Astrocyte of the hippocampus (primary cell): ENCODE data around the gene HOXA11.

Experiments used
- DNase-seq: peaks from one replicate; pipeline ENCODE4 v3.0.0; 2011; ENCODE audit warnings: low read depth, low spot score

HOXA11 gene

DNA sequence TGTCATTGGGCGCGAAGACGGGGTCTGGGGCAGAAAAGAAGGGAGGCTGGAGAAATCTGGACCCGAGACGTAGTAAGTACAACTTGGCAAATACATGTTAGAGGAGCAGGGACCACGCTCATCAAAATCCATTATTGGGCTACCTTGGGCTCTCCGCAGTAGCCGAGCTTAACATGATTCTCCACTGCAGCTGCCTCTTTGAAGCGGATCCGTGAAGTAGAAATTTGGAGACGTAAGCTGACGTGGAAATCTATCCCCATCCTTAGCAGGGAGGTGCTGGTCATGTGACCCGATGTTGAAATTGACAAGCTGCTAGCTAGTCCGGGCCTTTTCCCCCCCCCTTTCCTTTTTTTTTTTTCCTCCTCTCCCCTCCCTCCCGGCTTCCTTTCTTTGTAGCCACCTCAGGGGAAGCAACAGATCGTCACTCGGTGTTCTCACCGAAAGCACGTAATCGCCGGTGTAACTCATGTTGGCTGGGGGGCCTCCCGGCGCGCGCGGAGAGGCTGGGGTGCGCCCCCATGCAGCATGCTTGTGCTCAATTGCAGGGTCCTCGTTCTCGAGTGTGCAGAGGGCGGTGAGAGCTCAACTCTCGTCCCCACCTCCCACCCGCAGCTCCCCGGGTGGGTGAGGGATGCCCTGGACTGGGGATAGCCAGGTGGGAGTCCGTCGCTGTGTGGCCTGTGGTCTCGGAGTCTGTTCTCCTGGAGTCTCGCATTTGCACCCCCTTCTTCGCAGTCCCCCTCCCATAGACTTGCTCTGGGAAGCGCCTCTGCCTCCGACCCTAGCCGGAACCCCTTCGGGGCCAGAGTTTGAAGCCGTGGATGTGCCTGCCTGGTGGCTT lies at the start of gene HOXA11:
HOXA11 (minus strand) TSS at position 220 of the 841 bp plus-strand sequence; CDS start at position 132, 88 bp downstream.
- no peak for DNase-seq

DNA sequence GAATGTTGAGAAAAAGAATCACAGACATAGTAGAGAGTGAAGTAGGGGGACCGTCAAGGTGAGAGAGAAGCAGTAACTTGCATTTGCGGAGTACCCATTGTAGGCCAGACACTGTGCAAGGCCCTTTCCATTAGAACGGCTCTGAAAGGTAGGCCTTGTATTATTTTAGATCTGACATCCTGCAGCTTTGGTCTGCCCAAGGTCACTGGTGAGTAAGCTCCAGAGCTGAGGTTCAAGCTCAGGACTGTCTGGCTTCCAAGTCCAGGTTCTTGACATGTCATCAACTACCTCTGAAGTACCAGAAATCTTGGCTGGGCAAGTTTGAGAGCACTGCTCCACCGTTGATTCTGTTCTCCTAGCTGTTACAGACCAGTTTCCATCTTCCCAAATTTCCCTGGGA lies 44.4 kb upstream of the HOXA11 start:
- no peak for DNase-seq

DNA sequence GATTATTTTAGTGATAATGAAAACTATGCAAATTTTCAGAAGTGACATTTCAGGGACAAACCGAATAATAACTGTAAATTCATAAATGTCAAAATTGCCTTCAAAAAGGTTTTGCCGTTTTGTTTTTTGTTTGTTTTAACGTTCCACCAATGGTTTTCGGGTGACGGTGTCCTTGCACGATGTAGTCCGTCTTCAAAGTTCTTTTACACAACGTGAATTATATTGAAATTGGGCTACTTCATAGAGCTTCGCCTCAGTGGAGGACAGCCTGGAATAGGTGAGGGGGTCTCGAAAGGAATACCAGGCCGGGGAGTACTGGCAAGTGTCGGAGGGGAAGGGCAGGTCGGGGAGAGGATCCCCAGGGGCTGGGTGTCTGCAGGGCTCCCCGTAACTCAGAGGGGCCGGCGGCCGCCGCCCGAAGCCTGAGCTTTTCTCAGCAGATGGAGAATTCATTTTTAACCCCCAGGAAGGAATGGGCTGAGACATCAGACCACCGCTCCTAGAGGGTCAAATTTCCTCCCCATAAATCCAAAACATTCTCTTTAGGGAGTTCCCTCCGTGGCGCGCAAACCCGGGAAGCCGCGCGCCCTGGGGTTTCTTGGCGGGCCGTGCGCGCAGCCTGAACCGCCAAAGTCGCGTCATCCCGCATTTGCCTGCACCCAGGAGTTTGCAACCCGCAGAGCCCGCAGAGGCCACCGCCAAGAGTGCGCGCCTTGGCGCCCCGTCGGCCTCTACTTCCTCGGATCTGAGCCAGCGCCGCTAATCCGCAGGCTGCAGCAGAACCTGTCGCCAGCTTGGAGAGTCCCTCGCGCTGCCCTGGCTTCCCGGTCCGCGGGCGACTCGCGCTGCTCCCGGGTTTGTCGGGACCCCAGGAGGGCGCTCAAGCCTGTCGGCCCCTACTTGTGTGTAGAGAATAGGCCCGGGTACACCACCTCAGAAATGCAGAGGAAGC lies 40.2 kb upstream of the HOXA11 start:
- no peak for DNase-seq

DNA sequence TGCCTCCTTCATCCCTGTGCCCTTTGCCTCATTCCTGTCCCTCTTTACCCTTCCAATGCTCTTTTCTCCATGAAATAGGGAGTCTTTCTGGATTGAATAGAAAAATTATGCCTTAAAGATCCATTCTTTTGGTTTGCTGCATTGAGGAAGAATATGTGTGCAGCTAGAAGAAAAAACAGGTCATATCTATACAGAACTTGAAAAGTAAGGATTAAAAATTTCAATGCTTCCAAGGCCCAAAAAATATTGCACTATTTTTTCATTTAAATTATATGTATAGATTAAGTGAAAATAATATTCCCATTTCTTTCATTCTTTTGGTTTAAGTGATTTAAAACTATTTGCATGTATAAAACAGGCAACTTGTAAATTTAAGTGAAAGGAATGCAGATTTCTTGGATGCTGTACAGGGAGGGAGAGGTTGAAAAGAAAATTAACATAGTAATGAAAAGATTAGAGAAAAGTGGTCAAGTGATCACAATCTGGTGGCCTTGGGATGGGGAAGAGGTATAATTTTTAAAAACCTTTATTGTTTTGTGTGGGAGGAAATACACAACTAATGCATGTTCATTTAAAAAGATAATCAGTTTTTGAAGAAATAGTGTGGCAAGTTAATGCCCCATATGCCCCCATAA lies 39.0 kb upstream of the HOXA11 start:
- DNase-seq: no peak

DNA sequence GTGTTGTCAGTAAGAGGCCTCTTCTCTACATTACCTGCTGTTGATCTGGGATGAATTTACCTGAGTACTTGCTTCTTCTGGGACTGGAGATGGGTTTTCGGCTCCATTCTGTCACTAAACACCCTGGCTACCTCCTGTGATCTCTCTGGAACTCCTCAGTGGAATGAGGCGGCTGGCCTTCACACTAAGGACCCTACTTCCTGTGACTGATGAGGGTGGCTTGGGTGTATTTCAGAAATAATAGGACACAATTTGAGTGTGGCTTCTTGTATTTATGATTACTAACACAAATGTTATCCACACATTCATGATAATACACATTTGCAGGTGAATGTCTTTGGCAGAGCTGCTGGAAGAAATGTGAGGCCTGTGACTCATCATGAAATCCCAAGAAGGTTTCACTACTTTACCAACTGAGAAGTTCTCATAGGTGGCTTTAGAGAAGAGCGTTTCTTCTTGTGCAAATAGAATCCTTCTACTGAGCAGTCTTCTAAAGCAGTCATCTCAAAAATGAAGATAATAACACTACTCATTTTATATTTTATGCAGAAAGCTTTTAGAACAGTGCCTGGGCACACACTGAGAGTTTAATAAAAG lies 36.3 kb upstream of the HOXA11 start:
- no peak for DNase-seq

DNA sequence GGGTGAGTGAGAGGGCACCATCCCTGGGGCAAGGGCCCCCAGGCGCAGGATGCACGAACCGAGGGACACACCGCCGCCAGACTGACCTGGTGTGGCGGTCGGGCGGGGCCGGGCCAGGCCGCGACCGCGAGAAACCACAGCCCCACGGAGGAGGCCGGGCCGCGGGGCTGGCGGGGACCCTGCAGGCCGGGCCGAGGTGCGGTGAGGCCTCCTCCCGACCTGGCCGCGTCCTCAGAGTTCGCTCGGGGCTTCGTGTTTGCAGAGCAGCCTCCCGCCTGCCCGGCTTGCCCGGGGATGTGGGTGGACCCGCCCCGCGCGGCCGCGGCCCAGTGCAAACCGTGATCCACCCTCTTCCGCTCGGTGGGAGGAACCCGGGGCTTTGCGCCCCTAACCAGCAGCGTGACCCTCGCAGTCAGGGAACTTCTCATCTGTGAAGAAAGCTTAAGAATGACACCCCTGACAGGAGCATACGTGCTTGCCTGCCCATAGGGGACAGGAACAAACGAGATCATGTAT lies 35.5 kb upstream of the HOXA11 start:
- DNase-seq: no peak

DNA sequence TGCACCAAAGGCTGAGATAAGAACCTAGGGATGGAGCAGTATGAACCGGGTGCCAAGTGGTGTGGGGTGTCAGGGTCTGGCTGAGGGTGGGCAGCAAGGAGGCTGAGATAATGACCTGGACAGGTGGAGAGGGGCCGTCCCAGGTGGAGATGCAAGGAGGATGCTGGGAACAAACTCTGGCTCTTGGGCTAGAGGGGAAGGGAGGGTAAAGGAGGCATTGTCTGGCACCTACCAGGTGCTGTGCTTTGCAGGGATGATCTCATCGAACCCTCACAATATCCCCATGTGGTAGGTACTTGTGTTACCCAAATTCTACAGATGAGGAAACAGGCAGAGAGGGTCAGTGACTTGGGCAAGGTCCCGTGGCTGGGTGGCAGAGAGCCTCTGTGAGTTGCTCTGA lies 34.8 kb upstream of the HOXA11 start:
- DNase-seq: no peak

DNA sequence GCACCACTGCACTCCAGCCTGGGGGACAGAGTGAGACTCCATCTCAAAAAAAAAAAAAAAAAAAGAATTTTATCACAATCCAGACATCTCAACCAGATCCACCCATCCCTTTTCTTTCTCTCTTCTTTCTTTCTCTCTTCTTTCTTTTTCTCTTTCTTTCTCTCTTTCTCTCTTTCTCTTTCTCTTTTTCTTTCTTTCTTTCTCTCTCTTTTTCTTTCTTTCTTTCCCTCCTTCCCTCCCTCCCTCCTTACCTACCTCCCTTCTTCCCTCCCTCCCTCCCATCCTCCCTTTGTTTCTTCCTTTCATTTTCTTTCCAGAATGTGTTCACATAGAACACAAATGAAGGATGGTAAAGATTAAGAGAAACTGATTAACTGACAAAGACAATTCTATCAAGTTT lies 32.9 kb upstream of the HOXA11 start:
- no peak for DNase-seq

DNA sequence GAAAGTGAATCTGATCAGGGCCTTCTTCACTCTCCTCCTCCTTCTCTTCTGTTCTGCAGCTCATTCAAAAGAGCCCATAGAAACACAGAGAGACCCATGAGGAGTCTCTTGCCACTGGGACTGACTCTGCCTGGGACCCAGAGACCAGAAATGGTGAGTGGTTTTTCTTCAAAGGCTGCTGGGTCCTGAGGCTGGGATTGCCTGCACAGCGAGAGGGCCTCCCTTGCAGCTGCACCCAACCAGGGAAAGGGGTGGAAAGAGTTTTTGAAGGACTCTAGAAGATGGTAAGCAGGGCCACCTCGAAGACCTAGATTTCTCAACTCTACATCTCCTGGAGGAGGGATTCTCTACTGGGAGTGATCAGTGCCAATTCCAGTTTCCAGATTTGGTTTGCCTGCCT lies 30.3 kb upstream of the HOXA11 start:
- no peak for DNase-seq

DNA sequence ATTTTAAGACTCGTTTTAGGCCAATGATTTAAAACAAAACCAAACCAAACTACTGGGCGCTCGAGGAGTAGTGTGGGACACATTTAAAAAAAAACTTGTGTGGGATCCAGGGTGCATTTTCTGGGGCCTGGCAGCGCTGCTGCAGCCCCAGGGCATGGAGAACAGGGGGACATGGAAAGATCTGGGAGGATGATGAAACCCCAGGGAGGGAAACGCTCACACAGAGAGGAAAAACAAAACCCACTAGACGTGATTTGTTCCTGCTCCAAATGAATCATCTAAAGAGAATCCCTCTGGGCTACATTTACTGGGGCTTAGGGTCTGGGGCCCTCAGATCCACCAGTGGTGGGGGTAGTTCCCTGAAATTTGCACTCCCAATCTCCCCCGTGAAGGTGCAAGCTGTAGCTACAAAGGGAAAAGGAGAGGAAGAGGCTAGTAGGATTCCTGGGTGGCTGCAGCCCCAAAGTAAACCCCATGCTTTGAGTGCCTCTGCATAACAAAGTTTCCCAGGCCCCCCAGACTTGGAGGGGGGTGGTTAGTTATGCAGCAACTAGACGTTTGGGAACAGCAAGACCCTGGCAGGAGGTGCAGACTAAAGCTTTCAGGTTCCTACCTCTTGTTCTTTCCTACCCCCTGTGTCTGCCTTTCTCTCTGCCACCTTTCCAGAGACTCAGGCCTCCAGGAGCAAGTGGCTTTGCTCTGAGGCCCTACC lies 29.4 kb upstream of the HOXA11 start:
- no peak for DNase-seq

DNA sequence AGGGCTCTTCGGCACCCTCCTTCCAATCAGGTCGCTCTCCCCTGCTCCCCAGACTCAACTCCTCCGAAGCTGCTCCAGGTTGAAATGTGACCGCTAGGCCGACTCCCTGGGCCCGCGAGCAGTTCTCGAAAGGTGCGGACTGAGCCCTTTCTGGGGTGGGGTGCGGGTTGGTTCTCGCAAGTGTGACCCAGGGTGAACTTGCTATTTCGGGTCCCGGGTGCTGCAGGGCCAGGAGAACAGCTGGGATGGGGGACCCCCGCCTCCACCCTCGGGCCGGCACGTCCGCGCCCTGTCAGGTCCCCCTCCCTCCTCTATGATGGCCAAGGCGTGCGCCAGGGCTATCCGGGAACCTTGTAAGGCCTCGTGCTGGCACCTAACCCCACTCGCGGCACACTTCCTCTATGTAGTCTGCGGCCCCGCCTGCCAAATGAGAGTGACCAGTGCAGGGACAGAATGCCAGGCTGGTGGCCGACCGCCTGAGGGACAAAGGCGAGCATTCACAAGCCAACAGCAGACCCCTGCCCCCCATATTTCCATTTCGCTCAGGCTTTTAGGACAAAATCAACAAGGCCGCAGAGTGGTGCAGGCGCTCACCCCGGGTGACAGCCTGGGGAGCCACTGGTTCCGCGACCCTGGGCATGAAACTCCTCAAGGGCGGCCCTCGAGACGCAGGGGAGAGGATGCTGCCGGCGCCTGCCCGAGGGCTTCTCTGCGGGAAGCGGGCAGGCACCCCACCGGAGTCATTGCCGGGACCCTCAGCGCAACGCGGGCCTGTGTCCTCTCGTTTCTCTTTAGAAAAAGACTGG lies 28.6 kb upstream of the HOXA11 start:
- no peak for DNase-seq

DNA sequence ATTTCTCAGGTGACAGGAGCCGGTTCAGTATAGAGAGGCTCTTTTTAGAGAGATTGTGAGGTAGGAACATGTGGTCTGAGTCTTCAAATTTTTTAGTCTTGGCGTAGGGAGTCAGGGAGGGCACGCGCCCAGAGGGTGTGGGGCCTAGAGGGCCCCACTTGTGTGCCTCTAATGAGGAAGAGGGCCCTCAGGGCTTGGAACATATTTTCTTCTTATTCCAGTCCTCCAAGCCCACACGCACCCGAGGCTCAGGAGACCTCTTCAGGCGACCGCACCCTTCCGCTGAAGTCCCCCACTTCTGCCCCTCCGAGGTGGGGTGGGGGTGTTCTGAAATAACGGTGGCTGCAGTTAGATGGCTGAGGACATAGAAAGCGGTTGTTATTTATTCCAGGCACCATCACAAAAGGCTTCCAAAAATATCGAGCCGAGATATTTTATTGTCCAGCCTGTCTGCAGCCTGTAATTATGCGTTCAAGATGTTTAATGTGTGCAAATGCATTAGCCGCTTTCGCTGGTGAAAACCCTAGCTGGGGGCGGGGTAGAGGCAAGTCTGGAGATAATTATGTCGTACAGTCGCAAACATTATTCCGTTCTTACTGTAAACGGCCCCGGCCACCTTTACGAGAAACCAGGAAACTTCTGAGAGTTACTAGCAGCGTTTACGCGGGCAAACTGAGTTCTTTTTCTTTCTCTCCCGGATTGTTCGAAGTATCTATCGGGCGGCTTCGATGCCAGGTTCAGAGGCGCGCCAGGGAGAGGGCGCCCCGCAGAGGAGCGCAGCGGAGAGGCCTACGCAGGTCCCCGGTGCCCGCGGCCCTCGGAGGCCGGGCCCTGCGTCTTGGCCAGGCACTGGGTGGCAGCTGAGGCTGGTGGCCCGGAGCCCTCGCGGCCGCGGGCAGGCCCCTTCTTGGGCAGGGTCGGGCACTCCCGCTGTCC lies 27.7 kb upstream of the HOXA11 start:
- no peak for DNase-seq

DNA sequence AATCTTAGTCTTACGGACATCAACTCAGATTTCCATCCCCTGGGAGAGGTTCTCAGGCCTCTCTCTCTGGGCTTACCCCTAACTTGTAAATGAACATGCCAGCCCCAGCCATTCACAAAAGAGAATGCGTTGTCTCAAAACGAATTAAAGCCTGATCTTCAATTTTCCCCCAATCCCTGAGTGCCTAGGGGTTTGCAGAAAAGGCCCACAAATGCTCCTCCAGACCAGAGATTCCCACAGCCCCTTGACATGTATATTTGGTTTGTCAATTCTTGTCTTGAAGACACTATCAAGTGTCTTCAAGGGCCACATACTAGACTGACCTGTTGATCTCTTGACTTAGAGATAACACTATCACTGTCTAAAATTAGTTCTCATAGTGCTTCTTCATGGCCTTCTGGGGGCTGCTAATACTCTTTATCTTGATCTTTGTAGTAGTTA lies 26.8 kb upstream of the HOXA11 start:
- DNase-seq: no peak

DNA sequence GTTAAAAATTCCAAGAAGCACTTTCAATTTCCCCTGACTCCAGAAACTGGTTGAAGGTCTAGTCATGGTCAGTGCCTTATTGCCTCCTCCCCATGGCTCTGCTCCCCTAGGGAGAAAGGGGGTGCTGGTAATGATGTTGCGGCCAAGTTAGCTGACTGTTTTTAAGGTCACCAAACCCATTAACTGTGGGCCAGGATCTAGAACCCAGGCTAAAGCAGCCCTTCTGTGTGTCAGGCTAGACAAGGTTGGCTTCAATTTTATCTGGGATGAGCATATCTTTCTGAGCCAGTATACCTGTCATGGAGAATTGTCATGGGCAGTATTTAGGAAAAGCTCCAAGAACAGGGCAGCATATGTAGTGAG lies 26.0 kb upstream of the HOXA11 start:
- DNase-seq: no peak

DNA sequence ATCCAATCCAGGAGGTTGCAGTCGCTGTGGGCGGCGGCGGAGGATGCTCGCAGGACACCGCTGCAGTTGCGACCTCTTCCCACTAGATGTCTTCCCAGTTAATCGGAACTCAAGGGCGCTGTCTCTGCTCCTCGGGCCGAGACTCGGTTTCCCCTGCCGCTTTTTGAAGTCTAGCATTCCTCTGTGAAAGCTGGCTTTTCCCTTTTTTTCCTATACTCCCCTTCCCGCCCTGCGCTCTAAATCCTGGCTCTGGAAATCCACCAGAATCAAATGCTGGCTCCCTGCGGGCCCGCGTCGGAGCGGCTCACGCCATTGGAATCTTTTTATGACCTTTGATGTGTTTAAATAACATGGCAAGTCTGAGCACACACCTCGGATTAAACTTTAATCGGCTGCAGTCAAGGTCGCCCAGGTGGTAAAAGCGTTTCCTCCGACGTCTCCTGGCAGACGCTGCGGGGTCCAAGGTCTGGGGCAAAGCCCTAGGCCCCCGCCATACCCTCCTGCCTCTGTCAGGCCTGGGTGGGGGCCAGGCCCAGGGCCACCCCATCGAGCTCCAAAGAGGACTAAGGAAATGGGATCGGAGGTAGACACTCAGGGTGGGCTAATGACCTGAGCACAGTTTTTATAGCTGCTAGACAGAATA lies 25.5 kb upstream of the HOXA11 start:
- DNase-seq: peak; percentile 61

DNA sequence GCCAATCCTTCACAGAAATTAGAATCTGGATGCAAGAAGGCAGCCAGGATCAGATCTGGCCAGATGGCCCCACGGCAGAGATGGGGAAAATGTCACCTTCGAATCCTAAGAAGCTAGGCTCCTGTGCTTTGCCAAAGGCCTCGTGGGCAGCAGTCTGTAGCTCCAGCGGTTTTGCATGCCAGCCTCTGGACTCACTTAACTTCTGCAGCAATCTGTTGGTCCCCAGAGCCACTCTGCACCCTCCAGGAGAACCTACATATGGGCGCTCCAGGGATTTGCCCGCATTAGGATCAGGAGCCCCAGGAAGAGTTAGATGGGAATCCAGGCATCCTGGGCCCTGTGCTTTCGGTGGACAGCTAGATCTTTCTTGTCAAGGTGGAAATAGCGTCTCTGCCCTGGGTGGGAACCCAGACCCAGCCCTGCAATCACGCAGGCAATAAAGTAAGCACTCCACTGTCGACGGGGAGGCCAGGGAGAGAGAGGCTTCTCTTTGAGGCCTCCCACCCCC lies 25.0 kb upstream of the HOXA11 start:
- DNase-seq: no peak

DNA sequence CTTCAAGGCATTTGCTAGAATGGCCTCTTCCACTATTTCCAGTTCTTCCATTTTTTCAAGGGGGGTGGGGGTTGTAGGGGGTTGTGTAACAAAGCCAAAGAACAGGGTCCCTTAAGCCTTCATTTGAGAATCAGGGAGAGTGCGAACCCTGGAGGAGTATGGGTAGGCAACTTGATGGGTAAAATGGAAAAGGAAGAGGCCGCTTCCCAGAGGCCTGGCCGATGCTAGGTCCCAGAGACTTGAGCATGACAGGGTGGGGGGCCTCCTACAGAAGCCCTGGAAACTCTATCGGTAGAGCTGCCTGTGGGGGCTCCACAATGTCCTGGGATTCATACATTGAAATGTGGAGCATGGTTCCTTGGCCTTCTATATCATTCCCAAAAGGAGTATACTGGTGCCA lies 24.0 kb upstream of the HOXA11 start:
- no peak for DNase-seq

DNA sequence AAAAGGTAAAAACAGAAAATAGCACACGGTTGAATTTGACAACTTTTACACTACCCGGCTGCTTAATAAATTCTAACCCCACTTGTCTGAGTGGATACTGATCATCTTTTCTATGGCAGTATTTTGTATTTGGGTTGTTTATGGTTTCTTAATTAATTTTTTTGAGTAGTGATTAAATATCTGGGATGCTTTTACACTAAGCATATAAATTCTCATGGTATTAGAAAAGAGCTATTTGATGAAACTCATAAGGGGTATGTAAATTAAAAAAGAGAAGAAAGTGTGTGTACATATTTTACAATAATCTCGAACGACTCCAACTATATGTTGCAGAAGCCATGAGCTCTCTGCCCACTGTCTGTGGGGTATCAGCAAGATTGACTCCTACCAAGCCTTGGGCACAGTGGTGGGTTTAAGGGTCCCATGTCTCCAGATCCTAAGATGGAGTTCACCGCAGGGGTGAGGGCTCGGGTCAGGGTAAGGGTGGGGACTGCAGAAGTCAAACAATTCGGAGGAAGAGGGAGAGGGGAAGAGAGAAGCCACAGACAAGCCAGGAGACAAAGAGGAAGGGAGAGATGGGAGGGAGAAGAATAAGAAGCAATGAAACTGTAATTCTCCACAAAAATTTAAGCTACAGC lies 22.4 kb upstream of the HOXA11 start:
- DNase-seq: no peak
